GM21528 (cell line): ENCODE measurements around the gene IL32.

Source experiments
- ATAC-seq: cut with Tn5 transposase; IDR thresholded peaks from one replicate; pipeline ENCODE4 v1.9.1; 2021; ENCODE audit warnings: mild to moderate bottlenecking, moderate library complexity; ENCODE audit not compliant: unreplicated experiment, low FRiP score

Gene IL32

GRCh38 chr16:3065069-3065741 lies at the start of gene IL32:
TSS of gene IL32 (plus strand) at chr16:3065640. CDS start at chr16:3065812, 172 bp downstream.
- ATAC-seq = no peak

- no peak for ATAC-seq
Measured at GRCh38 chr16:3015865-3016521, 49.4 kb upstream of the IL32 start.

DNA sequence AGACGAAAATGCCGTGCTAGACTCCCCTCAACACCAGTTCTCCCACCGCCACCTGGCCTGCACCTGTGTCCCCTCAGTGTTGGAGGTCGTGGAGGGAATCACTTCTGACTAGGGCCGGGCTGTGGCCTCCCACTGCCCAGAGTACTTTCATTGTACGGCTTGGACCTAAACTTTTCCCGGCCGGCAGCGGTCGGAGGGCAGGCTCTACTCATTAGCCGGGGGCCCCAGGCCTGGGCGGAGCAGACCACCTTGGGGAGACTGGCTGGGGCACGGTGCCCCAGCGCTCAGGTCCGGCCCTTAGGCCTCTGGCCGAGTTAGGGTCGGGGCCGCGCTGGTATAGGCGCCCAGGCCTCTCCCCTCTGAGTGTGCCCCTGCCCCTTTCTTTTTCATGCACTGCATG lies 48.1 kb upstream of the IL32 start:
- no peak for ATAC-seq

GRCh38 chr16:3017794-3018506 lies 47.5 kb upstream of the IL32 start, which contains the start of gene CLDN6:
TSS of gene CLDN6 (minus strand) at chr16:3018183. CDS start at chr16:3016021, 2,162 bp downstream.
- no peak for ATAC-seq

DNA sequence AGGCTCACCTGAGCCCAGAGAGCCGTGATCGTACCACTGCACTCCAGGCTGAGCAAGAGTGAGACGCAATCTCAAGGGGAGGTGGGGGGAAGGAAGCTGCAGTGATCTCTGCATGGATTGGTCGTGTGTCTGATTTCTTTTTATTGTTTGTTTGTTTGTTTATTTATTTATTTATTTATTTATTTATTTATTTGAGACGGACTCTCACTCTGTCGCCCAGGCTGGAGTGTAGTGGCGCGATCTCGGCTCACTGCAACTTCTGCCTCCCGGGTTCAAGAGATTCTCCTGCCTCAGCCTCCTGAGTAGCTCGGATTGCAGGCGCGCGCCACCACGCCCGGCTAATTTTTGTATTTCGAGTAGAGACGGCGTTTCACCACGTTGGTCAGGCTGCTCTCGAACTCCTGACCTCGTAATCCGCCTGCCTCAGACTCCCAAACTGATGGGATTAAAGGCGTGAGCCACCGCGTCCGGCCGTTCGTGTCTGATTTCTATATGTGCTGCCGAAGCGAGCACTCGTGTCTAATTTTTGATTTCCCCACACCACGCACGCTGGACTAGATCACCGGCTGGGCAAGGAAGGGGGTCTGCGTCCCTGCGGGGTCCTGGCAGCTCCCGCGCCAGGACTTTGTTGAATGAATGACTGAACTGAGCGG lies 45.7 kb upstream of the IL32 start:
- ATAC-seq = no peak

GRCh38 chr16:3020247-3020603 lies 45.2 kb upstream of the IL32 start, which contains the start of gene TNFRSF12A:
TSS of gene TNFRSF12A (plus strand) at chr16:3020368. CDS start at chr16:3020398, 30 bp downstream.
- ATAC-seq = no peak

DNA sequence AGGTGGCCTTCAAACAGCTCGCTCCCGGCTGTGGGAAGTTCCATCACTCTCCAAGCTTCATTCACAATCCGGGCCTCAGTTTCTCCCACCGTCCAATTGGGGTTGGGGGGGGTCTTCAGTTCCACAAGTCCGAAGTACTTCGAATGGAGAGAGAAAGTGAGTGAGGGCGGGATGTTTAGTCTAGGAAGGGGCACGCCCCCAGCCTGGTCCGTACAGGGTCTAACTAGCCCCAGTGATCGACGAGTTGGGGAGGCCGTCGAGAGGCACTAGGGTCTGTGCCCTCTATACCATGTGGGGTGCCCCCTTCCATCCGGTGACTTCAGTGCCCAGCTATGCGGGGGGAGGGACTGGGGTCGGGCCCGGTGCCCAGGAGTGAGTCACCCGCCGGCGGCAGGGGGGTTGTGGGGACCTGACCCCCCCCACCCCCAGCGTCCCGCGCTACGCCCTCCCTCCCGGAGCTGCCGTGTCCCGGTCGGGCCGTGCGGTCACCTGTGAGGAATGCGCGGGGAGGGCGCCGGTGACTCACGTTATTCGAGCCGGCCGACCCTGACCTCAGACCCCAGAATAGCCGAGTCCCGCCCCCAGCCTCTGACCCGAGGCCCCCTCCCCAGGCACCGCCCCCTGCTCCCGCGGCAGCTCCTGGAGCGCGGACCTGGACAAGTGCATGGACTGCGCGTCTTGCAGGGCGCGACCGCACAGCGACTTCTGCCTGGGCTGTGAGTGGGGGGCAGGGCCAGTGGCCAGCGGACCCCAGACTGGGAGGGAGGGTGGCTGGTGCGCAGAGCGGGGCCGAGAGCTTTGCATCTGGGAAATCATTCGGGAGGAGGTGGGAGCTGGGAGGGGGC lies 44.6 kb upstream of the IL32 start:
- no peak for ATAC-seq

DNA sequence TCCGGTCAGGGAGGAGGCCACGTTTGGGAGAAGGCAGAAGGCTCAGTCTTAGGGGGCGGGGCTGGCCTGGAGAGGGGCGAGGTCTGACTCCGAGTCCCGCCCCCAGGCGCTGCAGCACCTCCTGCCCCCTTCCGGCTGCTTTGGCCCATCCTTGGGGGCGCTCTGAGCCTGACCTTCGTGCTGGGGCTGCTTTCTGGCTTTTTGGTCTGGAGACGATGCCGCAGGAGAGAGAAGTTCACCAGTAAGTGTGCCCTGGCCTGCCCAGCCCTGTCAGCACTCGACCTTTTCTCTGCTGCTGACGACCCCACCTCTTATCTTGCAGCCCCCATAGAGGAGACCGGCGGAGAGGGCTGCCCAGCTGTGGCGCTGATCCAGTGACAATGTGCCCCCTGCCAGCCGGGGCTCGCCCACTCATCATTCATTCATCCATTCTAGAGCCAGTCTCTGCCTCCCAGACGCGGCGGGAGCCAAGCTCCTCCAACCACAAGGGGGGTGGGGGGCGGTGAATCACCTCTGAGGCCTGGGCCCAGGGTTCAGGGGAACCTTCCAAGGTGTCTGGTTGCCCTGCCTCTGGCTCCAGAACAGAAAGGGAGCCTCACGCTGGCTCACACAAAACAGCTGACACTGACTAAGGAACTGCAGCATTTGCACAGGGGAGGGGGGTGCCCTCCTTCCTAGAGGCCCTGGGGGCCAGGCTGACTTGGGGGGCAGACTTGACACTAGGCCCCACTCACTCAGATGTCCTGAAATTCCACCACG lies 43.8 kb upstream of the IL32 start:
- ATAC-seq = no peak

DNA sequence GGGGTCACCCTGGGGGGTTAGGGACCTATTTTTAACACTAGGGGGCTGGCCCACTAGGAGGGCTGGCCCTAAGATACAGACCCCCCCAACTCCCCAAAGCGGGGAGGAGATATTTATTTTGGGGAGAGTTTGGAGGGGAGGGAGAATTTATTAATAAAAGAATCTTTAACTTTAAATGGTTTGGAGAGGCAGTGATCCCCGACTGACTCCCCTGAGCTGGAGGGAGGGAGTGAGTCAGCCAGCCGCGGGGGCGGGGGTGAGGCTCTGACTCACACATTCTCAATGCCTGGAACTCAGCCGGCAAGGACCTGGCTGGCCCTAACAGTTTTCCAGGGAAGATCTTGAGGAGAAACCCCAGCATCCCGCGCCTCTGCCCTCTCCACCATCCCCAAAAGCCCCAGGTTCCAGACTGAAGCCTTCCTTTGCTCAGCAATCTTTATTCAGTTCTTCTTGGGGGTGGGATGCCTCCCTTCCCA lies 43.2 kb upstream of the IL32 start:
- no peak for ATAC-seq

DNA sequence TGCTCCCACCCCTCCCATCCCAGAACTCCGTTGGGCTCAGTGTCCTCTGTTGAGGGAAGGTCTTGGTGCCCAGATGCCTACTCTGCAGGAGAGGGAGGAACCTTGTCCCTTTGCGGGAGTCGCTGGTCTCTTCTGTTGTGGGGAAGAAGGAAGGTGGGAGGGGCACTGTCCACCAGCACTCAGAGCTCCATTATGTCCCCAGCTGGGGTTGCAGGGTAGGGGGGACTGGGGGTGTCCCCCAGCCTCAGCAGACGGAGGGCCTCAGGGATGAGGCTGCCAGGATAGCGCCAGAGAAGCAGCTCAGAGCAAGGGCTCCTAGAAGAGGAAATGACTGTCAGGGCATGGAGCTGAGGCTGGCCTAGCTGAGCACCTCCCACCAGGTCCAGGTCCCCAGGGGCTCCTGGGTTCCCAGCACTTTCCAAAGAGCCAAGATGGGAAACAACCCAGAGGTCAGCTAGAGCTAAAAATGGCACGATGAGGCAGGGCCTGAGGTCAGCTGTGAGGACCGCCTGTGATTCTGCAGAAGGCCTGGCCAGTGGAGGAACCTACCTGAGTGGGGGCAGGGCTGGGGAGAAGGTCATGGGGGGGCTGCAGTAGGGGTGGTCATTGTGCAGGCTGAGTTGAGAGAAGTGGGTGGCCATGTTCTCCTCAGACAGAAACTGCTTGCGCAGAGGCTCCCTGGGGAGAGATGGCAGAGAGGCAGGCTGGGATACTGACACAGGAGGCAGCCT lies 42.6 kb upstream of the IL32 start:
- no peak for ATAC-seq

- ATAC-seq = no peak
Measured at GRCh38 chr16:3023415-3023668, 42.1 kb upstream of the IL32 start.

DNA sequence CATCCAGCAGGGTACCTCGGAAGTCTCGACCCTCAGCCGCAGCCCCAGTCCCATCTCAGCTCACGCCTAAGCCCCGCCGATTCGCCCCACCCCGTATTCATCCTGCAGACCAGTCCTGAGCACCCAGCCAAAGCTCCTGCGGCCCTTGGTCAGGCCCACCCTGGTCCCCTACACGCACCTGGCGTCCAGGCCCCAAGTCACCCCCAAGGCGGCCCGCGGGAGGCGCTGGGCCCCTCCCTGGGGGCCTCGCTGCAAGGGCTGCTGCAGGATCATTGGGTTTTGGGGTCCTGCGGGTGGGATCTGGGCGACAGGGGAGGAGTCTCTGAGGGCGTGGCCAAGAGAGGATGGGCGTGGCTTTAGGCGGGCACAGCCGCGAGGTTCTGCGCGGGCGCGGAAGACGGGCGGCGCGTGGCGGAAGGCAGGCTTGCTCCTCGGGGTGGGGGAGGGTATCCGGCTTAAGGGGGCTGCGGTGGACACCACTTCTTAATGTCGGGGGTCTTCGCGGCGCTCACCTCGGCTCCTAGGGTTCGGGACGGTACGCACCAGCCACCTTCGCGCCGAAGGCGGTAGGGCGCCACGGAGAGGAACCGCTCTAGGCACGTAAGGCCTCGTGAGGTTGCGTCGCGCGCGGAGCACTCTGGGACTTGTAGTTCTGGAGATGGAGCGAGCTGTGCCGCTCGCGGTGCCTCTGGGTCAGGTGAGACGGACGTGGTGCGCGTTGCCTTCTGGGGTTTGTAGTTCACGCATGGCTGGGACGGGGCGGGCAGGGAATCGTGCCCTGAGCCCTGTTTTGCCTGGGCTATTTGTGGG lies 41.6 kb upstream of the IL32 start, which contains the start of the genes HCFC1R1 and THOC6:
Gene HCFC1R1 (minus strand): TSS at position 274 of the 810 bp plus-strand sequence. CDS start 1 bp downstream, at position 273.
Gene THOC6 (plus strand): TSS at position 367 of the 810 bp plus-strand sequence. CDS start 292 bp downstream, at position 659.
- ATAC-seq = peak; percentile 74

DNA sequence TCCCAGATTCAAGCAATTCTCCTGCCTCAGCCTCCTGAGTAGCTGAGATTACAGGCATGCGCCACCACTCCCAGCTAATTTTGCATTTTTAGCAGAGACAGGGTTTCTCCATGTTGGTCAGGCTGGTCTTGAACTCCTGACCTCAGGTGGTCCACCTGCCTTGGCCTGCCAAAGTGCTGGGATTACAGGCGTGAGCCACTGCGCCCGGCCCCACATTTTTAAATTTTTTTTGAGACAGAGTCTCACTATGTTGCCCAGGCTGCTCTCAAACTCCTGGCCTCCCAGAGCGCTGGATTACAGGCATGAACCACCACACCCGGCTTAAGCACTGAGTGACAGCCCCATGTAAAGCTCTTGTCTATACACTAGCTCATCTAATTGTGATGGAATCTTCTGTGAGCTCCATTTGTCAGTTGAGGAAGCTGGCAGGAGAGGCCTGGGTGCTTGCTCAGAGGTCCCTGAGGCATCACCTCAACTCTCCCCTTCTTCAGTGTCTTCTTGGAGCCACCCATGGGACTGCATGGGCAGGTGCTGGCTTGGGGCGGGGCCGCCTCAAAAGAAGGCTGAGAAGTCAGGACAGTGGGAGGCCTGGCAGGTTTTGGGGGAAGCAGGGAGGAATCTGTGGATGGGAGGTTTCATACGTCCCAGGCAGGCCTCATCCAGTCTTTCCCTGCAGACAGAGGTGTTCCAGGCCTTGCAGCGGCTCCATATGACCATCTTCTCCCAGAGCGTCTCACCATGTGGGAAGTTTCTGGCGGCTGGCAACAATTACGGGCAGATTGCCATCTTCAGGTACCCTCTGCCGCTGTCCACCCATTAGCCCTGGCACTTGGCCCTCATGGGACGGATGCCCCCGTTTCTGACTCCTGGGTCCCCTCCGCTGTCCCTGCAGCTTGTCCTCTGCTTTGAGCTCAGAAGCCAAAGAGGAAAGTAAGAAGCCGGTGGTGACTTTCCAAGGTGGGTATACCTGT lies 40.1 kb upstream of the IL32 start:
- ATAC-seq = no peak

DNA sequence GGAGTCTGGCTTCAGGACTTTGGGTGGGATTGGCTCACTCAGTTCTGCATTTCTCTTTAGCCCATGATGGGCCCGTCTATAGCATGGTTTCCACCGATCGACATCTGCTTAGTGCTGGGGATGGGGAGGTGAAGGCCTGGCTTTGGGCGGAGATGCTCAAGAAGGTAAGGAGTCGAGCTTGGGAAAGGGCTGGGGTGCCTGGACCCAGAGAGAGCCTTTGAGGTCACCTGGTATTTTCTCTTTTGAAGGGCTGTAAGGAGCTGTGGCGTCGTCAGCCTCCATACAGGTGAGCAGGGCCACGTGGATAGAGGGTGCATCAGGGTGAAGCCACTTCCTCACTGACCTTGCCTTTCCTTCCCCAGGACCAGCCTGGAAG lies 39.4 kb upstream of the IL32 start:
- ATAC-seq = no peak

GRCh38 chr16:3026609-3027488 lies 38.6 kb upstream of the IL32 start:
- no peak for ATAC-seq

- ATAC-seq = no peak
Measured at GRCh38 chr16:3027489-3027795, 38.0 kb upstream of the IL32 start.
